ENCODE data around the gene NPEPPS. TPM values are rescaled to one million over a fixed set of nuclear protein-coding genes. Genes with fewer than 3 reads are reported as not detected.

The NPEPPS gene
- polyA plus RNA-seq, 10 donors = 95.5 to 180 (median 127) TPM

DNA sequence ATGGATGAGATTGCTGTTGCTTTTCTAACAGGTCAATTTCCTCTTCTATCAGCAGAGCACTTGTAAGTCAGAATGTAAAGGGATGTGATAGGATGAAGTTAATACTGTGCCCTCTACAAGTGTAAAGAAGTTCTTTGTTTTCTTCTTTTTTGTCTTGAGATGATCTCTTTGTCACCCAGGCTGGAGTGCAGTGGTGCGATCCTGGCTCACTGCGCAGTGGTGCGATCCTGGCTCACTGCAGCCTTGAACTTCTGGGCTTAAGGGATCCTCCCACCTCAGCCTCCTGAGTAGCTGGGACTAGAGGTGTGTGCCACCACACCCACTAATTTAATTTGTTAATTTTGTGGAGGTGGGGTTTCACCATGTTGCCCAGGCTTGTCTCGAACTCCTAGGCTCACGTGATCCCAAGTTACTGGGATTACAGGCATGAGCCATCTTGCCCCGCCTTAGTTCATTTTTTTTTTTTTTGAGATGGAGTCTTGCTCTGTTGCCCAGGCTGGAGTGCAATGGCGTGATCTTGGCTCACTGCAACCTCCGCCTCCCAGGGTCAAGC lies 97.2 kb downstream of the NPEPPS start:
- DNase-seq = no peak

DNA sequence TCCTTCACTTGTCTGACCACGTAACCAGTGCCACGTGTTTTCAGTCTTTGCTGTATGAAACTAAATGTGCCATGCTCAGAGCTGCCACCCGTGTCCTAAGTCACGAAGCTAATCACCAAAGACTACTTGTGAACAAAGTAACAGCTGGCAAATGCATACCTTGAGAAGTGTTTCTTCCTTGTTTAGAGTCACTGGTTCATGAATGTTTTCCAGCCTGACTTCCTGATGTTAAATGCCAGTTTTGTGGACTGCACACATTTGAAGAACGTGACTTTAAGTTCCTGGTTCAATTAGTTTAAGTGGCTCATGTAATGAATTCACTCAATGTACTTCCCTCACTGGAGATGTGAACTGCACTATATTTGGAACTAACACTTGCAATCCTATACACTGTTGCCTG lies 98.9 kb downstream of the NPEPPS start:
- no peak for DNase-seq

DNA sequence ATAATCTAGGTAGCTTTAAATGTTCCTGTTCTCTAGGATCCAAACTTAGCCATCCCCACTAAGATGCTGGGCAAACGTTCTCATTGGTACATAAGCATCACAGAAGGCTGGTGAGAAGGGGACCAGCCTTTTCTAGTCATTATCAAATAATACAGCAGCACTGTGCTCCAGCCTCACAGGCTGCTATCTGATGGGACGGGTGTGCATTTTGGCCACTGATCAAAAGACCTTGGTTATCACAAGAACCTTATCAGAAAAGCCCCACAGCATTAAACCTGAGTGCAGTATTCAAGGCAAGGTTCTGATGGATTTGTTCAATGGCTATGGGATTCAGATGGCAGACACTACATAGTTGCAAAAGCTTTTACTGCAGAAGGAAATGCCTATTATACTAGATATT lies 99.7 kb downstream of the NPEPPS start:
- no peak for DNase-seq

GRCh38 chr17:47632991-47633390 lies 102.1 kb downstream of the NPEPPS start:
- no peak for DNase-seq

GRCh38 chr17:47633996-47634395 lies 103.1 kb downstream of the NPEPPS start:
- DNase-seq = no peak

- no peak for DNase-seq
Observed at GRCh38 chr17:47634870-47635269, 104.0 kb downstream of the NPEPPS start.

DNA sequence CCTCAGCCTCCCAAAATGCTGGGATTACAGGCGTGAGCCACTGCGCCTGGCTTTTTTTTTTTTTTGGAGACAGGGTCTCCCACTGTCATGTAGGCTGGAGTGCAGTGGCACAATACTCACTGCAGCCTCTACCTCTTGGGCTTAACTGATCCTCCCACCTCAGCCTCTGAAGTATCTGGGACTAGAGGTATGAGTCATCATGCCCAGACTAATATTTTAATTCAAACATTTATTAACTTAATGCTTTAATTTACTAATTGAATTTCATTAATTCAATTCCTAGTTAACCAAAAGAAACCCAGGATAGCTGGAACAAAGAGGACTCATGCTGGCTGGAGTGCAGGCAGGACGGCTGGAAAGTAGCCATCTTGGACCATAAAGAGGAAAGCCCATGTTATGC lies 104.8 kb downstream of the NPEPPS start:
- no peak for DNase-seq

- DNase-seq = no peak
Observed at GRCh38 chr17:47636273-47637030, 105.5 kb downstream of the NPEPPS start.

- DNase-seq = no peak
Observed at GRCh38 chr17:47638903-47639302, 108.0 kb downstream of the NPEPPS start.

DNA sequence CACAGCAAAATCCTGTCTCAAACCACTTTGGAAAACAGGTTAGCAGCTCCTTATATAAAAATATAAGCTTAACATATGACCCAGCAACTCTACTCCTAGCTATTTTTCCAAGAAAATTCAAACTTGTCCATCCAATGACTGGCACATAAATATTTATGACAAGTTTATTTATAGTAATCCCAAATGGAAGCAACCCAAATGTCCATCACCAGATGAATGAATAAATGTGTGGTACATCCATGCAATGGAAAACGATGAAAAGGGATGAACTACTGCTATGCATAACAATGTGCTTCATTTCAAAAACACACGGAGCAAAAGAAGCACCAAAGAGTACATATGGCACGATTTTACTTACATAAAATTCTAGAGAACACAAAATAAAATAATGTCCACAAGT lies 109.2 kb downstream of the NPEPPS start:
- no peak for DNase-seq

GRCh38 chr17:47641202-47641601 lies 110.3 kb downstream of the NPEPPS start:
- DNase-seq = no peak

GRCh38 chr17:47643116-47643515 lies 112.2 kb downstream of the NPEPPS start:
- DNase-seq = no peak

- DNase-seq = no peak
Observed at GRCh38 chr17:47644324-47644723, 113.4 kb downstream of the NPEPPS start.

DNA sequence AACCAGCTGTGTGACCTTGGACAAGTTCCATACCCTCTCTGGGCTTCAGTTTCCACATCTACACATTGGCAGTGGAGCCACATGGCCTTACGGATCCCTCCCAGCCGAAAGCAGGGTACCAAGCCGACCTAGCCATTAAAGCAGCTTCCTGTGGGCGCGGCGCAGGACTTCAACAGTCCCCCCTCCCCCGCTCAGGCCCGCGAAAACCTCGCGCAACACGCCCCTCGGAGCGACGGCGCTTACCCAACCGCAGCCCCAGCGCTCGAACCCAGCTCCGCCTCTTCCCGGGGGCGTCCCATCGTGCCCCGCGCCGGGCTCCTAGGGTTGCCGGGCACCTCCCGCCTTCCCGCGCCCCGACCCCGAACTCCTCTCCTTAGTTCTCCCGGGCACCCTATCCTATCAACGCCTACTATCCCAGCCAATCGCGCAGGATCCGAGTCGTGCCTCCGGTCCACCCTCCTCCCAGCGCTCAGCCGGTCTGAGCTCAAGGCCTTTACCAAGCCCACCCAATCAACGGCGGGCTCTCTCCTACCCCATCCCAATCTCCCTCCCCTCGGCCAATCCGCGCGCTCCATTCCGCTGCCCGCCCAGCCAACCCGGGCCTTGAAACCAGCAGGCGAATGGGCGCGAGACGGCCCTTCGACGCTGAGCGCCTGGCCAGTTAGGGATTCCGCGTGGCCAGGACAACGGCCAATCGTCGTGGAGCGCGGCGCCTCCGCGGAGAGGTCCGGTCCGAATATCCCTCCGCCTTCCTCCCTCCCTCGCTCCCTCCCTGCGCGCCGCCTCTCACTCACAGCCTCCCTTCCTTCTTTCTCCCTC lies 118.5 kb downstream of the NPEPPS start, which contains the start of gene KPNB1:
KPNB1 (plus strand) TSS at position 767 of the 819 bp plus-strand sequence. CDS start 326 bp downstream, outside the sequence.
- peak; percentile 100 for DNase-seq

DNA sequence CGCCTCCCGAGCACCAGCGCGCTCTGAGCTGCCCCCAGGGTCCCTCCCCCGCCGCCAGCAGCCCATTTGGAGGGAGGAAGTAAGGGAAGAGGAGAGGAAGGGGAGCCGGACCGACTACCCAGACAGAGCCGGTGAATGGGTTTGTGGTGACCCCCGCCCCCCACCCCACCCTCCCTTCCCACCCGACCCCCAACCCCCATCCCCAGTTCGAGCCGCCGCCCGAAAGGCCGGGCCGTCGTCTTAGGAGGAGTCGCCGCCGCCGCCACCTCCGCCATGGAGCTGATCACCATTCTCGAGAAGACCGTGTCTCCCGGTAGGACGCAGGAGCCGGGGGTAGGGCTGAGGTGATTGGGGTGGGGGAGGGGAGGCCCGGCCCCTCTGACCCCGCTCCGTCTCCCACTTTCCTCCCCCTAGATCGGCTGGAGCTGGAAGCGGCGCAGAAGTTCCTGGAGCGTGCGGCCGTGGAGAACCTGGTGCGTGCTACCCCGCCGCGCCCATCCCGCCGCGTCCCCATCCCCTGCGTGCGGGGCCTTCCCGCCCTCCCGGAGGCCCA lies 119.1 kb downstream of the NPEPPS start:
- peak in 1 of 3 donors; percentile 92 for DNase-seq

DNA sequence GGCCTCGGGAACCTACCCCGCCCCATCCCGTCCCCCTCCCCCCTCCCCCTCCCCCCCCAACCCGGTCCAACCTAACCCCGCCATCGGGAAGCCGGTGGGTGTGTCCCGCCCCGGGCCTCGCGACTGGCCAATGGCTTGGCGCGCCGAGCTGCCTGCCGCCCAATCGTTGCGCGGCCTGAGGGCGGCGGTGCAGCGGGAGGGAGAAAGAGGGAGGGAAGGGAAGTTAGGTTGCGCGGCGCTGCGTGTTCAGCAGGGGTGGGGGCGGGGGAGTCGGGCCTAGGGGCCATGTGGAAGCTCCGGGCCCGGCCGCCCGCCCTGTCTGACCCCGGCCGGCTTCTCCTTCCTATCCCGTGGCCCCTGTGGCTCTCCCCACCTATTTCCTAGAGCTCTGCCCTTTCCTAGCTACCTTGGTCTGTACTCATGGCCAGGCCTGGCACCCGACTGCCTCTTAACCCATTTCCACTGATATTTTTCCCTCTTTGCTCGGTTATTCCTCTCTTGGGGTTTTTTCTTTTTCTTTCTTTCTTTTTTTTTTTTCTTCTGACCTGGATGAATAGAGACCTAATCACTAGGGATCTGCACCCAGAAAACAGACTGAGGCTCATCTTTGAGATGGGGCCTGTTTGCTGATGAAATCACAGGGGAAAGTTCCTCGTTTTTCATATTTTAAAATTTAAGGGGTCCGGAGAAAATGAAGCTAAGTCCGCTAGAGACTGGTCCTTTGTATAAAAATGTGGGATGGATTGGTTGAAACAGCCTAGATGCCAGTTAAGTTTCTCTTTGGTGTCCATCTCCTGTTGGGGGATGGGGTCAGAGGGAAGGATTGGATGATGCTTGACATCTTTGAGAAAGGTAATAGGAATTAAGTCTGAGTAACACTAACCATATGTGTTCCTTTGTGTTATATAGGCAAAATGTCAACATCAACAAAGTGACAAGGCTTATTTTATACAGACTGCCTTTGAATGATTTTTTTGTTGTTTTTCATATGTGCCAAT lies 119.9 kb downstream of the NPEPPS start:
- peak; percentile 95 to 97 (median 97) for DNase-seq

GRCh38 chr17:47651704-47652103 lies 120.8 kb downstream of the NPEPPS start:
- no peak for DNase-seq

GRCh38 chr17:47652570-47652969 lies 121.7 kb downstream of the NPEPPS start:
- DNase-seq = no peak

- no peak for DNase-seq
Observed at GRCh38 chr17:47653442-47653841, 122.5 kb downstream of the NPEPPS start.

- DNase-seq = no peak
Observed at GRCh38 chr17:47654991-47655390, 124.1 kb downstream of the NPEPPS start.

- DNase-seq = no peak
Observed at GRCh38 chr17:47660064-47660492, 129.2 kb downstream of the NPEPPS start.
